Gastroesophageal sphincter (tissue), 3 donors: ENCODE measurements around the gene BTBD7.

Source experiments
- EP300 ChIP-seq: sonication (generic); formaldehyde crosslinking; IDR thresholded peaks from one replicate; pipeline ENCODE4 v1.6.1; 2017; ENCODE audit warnings: antibody characterized with exemption, mild to moderate bottlenecking
- POLR2A ChIP-seq, 2 donors: fragments of 450-650 bp; IDR thresholded peaks; one replicate each; pipeline ENCODE4 v1.6.1; 2017; ENCODE audit warnings: antibody characterized with exemption in 2 of 2, mild to moderate bottlenecking in 2 of 2, moderate library complexity in 1 of 2
- TF ChIP-seq, protein P1 (sequence below), 4 experiments: fragments of 200-600 bp in 2 of 4; fragments of 450-650 bp in 2 of 4; sonication (generic) in 1 of 4; IDR thresholded peaks; one replicate each; pipeline ENCODE4 v1.5.1; 2017 to 2019; ENCODE audit warnings: antibody characterized with exemption in 4 of 4, mild to moderate bottlenecking in 2 of 4, moderate library complexity in 2 of 4

DNA sequence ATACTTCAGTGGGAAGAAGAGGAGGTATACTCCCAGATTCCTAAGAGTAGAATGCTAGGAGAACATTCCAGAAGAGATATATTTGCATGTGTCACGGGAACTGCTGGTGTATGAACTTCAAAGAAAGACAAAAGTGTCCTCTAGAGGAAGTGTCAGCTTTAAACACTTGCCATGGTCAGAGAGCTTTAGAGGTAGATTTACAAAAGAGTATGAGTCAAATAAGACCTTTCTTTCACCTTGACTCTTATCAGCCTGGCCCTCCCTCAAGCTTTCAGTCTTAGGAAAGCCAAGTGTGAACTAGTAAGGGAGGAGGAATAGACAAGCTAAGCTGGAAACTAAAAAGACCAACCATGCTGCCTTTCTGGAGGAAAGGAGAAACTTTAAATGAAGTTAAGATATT is 48.8 kb upstream of the BTBD7 start:
- TF ChIP-seq, protein P1, sequence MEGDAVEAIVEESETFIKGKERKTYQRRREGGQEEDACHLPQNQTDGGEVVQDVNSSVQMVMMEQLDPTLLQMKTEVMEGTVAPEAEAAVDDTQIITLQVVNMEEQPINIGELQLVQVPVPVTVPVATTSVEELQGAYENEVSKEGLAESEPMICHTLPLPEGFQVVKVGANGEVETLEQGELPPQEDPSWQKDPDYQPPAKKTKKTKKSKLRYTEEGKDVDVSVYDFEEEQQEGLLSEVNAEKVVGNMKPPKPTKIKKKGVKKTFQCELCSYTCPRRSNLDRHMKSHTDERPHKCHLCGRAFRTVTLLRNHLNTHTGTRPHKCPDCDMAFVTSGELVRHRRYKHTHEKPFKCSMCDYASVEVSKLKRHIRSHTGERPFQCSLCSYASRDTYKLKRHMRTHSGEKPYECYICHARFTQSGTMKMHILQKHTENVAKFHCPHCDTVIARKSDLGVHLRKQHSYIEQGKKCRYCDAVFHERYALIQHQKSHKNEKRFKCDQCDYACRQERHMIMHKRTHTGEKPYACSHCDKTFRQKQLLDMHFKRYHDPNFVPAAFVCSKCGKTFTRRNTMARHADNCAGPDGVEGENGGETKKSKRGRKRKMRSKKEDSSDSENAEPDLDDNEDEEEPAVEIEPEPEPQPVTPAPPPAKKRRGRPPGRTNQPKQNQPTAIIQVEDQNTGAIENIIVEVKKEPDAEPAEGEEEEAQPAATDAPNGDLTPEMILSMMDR (IDR thresholded peaks at IDR 0.05), result no peak
- TF ChIP-seq EP300, result no peak
- no peak for TF ChIP-seq POLR2A (IDR thresholded peaks at IDR 0.05)
